Cortex of kidney (tissue), 1 donor: ENCODE results near the gene COPS6.

ENCODE experiments used
- DNase-seq: peaks from one replicate; lab custom pipeline; 2025; lab: John Stamatoyannopoulos, UW

The COPS6 gene

GRCh38 chr7:100102950-100103840 is 14.4 kb downstream of the COPS6 start:
- no peak for DNase-seq

DNA sequence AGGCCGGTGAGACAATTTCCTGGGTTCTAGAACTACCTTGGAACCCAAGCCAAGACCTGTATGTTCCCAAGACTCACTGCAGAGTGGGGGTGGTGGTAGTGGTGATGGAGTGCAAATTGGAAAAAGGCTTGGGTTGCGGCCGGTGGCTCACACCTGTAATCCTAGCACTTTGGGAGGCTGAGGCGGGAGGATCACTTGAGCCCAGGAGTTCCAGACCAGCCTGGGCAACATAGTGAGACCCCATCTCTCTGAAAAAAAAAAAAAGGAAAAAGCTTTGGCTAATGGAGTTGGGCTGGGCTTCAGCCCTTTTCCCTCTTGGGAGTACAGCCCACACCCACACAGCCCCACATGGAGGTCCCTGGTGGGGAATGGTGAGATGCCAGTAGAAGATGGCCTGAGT is 16.8 kb downstream of the COPS6 start:
- no peak for DNase-seq

- no peak for DNase-seq
Observed at GRCh38 chr7:100106633-100107032, 17.9 kb downstream of the COPS6 start.

- DNase-seq = no peak
Observed at GRCh38 chr7:100107125-100107737, 18.5 kb downstream of the COPS6 start.

DNA sequence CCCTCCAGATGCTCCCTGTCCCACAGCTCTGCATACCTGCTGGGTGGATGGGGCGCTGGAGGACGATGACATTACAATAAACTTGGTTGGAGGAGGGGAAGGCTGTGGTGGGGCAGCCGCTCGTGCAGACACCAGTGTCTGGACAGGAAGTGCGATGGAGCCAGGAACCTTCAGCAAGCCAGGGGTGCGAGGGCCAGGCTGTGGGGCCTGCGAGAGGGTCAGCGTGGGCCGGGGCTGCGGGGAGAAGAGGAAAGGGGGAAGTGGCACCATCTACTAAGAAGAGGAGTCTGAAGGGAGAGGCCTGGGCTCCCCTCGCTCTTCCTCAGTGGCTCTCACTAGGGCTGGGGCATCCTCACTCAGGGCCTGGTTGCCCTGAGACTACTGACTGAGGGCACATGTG is 19.1 kb downstream of the COPS6 start:
- no peak for DNase-seq

- no peak for DNase-seq
Observed at GRCh38 chr7:100109521-100110163, 20.9 kb downstream of the COPS6 start.

GRCh38 chr7:100111156-100111555 is 22.4 kb downstream of the COPS6 start:
- no peak for DNase-seq

DNA sequence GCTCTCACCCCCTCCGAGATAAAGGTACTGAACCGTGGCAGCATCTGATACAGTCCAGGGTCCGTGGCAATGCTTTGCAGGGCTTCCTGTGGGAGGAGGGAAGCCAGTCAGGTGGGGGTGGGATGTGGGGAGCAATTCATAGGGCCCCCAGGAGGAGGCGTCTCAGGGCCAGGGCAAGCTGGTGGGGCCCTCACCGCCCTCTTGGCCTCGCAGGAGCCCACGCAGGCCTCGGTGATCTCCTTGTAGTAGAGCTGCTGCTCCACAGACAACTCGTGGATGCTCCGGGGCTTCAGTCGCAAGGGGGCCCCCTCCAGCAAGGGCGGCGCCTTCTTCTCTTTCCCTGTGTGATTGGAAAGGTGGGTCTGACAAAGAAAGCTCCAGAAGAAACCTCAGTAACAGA is 23.1 kb downstream of the COPS6 start:
- DNase-seq = no peak

DNA sequence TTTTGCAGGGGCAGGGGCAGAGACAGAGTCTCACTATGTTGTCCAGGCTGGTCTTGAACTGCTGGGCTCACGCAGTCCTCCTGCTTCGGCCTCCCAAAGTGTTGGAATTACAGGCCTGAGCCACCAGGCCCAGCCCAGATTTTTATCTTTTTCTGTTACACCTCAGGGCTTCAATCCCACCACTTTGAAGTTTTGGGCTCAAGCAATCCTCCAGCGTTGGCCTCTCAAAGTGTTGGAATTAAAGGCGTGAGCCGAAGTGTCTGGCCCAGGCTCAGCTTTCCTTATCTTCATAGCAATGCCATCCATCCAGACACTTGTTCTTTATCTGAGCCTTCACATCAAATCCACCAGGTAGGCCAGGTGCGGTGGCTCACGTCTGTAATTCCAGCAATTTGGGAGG is 26.3 kb downstream of the COPS6 start:
- DNase-seq = no peak

GRCh38 chr7:100118388-100119071 is 29.8 kb downstream of the COPS6 start:
- DNase-seq = no peak

GRCh38 chr7:100119072-100119969 is 30.6 kb downstream of the COPS6 start, which contains the start of the genes CNPY4 and TAF6:
Gene CNPY4, plus strand, starts transcription at chr7:100119634. Its CDS starts 111 bp downstream, at chr7:100119745.
Gene TAF6, minus strand, starts transcription at chr7:100119358. Its CDS starts 5,149 bp downstream, at chr7:100114209.
- no peak for DNase-seq

DNA sequence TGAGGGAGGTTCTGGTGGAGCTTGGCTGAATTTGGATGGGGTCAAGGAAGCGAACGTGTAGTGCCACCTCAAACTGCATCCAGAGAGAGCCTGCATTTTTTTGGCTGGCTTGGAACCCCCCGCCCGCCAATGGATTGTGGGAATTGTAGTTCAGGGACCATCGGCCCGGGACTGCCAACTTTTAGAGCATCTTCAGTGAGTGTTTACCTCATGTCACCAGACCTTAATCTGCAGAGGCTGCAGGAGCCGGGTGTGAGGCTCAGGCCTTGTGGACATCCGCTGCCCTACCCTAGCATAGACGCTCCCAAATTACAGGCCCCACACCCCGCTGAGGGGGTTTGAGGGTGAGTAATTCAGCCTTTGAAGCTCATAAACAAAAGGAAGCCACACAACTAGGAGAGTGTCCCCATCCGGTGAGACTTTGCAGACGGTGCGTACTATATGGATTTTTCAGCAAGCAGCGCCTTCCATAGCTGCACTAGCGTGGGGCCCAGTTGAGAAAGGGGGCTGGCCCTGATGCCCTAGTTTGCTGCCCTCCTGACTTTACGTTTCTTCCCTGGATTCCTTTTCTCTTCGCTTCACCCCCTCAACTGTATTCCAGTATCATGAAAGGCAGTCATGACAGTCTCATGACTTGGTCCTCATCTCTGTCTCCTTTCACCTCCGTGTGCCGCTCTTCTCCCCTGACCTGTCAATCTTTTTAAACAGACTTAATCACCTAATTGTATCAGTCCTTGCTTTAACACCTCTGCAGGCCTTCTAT is 31.4 kb downstream of the COPS6 start:
- DNase-seq = no peak

DNA sequence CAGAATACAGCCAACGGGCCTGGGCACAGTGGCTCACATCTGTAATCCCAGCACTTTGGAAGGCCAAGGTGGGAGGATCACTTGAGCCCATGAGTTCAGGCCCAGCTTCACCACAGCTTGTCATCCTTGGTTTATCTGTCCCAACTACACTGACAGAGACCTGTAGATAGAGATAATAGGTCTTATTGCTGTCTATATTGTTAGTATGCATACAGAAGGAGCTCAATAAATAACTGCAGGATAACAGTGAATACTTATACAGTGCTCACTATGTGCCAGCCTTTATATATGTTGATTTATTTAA is 31.9 kb downstream of the COPS6 start:
- no peak for DNase-seq

DNA sequence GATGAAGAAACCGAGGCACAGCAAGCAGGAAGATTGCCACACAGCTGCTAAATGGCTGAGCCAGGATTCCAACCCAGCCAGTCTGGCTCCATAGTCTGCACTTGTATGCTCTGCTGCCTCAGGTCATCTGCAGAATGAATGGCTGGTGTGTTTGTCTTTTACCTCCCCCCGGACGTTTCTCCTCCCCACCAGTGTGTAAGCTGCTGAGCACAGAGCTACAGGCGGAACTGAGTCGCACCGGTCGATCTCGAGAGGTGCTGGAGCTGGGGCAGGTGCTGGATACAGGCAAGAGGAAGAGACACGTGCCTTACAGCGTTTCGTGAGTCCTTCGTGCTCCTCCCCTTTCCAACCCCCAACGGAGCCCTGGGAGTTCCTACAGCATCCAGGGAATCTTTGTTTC is 33.3 kb downstream of the COPS6 start:
- DNase-seq = no peak

DNA sequence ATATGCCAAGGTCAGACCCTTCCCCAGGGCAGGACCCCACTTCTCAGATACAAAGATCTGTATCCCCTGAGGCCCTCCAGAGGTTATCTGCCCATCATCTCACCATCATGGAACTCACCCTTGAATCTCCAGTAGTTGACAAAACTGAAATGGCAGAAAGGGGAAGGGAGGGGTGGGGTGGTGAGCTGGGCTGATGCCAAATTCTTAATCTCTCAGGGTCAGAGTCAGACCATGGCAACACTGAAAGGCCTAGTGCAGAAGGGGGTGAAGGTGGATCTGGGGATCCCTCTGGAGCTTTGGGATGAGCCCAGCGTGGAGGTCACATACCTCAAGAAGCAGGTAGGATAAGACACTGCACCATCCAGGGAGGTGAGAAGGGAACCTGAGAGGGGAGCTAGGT is 33.8 kb downstream of the COPS6 start:
- no peak for DNase-seq

DNA sequence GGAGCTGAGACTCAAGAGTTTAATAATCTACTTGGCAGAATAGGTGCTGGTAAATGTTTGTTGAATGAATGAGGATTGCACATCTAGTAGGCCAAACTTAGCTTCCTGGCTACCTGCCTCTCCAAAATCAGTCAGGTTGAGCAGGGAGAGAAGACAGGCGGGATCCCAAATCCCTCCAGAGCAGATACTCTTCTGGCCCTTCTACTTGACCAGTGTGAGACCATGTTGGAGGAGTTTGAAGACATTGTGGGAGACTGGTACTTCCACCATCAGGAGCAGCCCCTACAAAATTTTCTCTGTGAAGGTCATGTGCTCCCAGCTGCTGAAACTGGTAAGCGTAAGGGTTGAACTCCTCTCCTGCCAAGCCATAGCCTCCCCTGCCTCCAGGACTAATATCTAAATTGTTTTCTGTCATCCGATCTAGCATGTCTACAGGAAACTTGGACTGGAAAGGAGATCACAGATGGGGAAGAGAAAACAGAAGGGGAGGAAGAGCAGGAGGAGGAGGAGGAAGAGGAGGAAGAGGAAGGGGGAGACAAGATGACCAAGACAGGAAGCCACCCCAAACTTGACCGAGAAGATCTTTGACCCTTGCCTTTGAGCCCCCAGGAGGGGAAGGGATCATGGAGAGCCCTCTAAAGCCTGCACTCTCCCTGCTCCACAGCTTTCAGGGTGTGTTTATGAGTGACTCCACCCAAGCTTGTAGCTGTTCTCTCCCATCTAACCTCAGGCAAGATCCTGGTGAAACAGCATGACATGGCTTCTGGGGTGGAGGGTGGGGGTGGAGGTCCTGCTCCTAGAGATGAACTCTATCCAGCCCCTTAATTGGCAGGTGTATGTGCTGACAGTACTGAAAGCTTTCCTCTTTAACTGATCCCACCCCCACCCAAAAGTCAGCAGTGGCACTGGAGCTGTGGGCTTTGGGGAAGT is 35.8 kb downstream of the COPS6 start:
- DNase-seq = no peak

DNA sequence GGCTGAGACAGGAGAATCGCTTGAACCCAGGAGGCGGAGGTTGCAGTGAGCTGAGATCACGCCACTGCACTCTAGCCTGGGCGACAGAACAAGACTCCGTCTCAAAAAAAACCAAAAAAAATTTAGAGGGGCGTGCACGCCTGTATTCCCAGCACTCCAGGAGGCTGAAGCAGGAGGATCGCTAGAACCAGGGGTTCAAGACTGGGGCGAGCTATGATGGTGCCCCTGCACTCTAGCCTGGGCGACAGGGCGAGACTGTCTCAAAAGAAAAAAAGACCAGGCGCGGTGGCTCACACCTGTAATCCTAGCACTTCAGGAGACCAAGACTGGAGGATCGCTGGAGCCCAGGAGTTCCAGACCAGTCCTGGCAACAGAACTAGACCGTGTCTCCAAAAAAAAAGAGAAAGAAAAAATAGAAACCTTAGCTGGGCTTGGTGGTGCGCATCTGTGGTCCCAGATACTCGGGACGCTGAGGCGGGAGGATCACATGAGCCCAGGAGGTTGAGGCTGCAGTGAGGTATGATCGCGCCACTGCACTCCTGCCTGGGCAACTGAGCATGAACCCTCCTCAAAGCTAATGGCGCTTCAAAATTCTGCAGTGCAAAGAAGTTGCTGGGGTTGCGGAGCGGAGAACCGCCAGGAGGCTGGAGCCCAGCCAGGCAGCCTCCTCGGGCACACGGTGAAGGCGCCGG is 37.6 kb downstream of the COPS6 start:
- DNase-seq = no peak

GRCh38 chr7:100126931-100127865 is 38.4 kb downstream of the COPS6 start, which contains the start of gene MBLAC1:
Gene MBLAC1, plus strand, starts transcription at chr7:100126967. Its CDS starts 429 bp downstream, at chr7:100127396.
- no peak for DNase-seq
